PFSK-1 (cell line): ENCODE measurements around the gene STXBP3.

Source experiments
- FOXP2 ChIP-seq: optimal IDR thresholded peaks from 2 replicates; pipeline ENCODE3; 2011; ENCODE audit warnings: borderline replicate concordance, control low read depth, inconsistent platforms; ENCODE audit not compliant: insufficient read depth; ENCODE audit errors: extremely low read length, extremely low read depth
- POLR2AphosphoS5 ChIP-seq: IDR thresholded peaks from 2 replicates; pipeline ENCODE4 v1.6.1; 2012; ENCODE audit warnings: low read depth, mild to moderate bottlenecking, control low read depth, low read length, moderate library complexity
- REST ChIP-seq, 2 experiments: IDR thresholded peaks; 2 replicates each; pipeline versions ENCODE4 v1.6.1 to v1.8.0; 2011 to 2012; ENCODE audit warnings: low read depth in 2 of 2, low read length in 2 of 2, control low read depth in 1 of 2, inconsistent platforms in 1 of 2, mild to moderate bottlenecking in 1 of 2, moderate library complexity in 1 of 2; ENCODE audit not compliant: insufficient read depth in 1 of 2
- SIN3A ChIP-seq: IDR thresholded peaks from 2 replicates; pipeline ENCODE4 v1.6.1; 2012; ENCODE audit warnings: mild to moderate bottlenecking, low read length, moderate library complexity, borderline replicate concordance; ENCODE audit not compliant: insufficient read depth
- TAF1 ChIP-seq: IDR thresholded peaks from 2 replicates; pipeline ENCODE4 v1.6.1; 2012; ENCODE audit warnings: low read length, control low read depth, borderline replicate concordance; ENCODE audit not compliant: insufficient read depth

DNA sequence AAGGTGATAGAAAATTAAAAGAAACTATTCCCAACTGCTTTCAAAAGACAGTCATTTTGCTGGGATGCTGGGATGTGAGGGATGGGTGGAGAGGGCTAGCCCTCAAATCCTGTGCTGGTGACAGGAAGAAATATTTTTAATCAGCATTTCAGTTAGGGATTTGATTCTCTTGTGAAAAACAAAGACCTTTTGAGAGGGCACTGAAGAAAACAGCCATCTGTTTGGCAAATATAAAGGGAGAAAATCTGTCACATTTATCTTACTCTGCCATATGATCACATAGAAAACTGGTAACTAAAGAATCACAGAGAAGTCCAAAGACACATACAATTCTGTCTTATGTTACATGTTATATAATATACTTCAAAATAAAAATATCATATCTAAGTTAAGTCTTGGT is 12.3 kb downstream of the STXBP3 start:
- TF ChIP-seq POLR2AphosphoS5 (no peak), REST (IDR thresholded peaks at IDR 0.05; ENCODE audit: insufficient read depth in 1 of 2, low read depth in 2 of 2, low read length in 2 of 2) (no peak), TAF1 (no peak), FOXP2 (no peak), SIN3A (no peak)
